Measurements from ENCODE around the gene ZBTB37.

DNA sequence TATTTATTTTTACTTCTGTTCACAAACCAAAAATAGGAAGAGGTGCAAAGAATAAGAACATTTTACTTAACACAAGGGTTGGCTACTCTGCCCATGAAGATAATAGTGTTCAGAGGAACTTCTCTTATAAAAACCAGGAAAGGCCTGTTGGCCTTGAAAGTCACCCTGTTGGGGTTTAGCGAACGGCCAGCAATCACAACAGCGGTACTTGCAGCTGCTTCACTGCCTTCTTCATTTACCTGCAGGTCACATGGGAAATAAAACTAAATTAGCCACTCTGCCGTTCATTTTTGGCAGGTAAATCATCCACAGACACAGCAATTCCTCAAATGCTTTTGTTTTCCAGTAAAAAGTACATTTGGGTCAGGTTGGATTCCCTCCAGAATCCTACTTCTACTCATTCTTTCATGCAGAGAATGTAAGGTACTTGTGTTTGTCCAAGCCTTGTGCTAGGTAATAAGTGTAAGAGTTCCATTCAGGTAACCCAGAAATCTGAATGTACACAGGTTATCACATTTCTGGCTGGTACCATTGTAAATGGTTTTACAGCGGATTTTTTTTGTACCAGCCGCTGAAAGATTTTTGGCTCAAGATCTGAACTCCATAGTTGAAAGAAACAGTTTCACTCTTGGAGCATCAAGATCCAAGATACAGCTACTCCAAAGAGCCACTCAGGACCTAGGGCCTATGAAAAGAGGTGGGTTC lies 35.8 kb downstream of the ZBTB37 start:
- TF ChIP-seq, protein P1, sequence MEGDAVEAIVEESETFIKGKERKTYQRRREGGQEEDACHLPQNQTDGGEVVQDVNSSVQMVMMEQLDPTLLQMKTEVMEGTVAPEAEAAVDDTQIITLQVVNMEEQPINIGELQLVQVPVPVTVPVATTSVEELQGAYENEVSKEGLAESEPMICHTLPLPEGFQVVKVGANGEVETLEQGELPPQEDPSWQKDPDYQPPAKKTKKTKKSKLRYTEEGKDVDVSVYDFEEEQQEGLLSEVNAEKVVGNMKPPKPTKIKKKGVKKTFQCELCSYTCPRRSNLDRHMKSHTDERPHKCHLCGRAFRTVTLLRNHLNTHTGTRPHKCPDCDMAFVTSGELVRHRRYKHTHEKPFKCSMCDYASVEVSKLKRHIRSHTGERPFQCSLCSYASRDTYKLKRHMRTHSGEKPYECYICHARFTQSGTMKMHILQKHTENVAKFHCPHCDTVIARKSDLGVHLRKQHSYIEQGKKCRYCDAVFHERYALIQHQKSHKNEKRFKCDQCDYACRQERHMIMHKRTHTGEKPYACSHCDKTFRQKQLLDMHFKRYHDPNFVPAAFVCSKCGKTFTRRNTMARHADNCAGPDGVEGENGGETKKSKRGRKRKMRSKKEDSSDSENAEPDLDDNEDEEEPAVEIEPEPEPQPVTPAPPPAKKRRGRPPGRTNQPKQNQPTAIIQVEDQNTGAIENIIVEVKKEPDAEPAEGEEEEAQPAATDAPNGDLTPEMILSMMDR (IDR thresholded peaks at IDR 0.05; ENCODE audit: insufficient read depth, low read length) = no peak
- TF ChIP-seq POLR2AphosphoS5 (IDR thresholded peaks at IDR 0.05; ENCODE audit: low read depth) (no peak), GABPA (IDR thresholded peaks at IDR 0.05; ENCODE audit: low read depth) (no peak)

Data from HL-60 (cell line).